Gastroesophageal sphincter (tissue), 4 donors: ENCODE results near the gene AUTS2. TPM values are rescaled to one million over a fixed set of nuclear protein-coding genes. Genes with fewer than 3 reads are reported as not detected.

Experiments
- ATAC-seq: fragments of 150-250 bp; one replicate; pipeline ENCODE4 v1.9.1; 2016; ENCODE audit warnings: mild to moderate bottlenecking, moderate library complexity
- H3K27ac ChIP-seq, 4 donors: fragments of 200-600 bp; sonication (generic) in 3 of 4; 1 replicate in 3 of 4; 2 replicates in 1 of 4; pipeline ENCODE4 v1.5.1; 2016 to 2019
- H3K27me3 ChIP-seq: fragments of 200-600 bp; sonication (generic); one replicate; pipeline ENCODE4 v1.5.1; 2019
- H3K36me3 ChIP-seq, 2 donors: fragments of 200-600 bp; sonication (generic); one replicate each; pipeline ENCODE4 v1.5.1; 2019; ENCODE audit warnings: control low read depth in 1 of 2
- H3K4me1 ChIP-seq, 3 donors: fragments of 200-600 bp; sonication (generic); 1 replicate in 2 of 3; 2 replicates in 1 of 3; pipeline ENCODE4 v1.5.1; 2016 to 2019; ENCODE audit warnings: control low read depth in 2 of 3
- H3K4me3 ChIP-seq, 2 donors: fragments of 200-600 bp; sonication (generic); one replicate each; pipeline ENCODE4 v1.5.1; 2019; ENCODE audit warnings: mild to moderate bottlenecking in 1 of 2, moderate library complexity in 1 of 2
- H3K9me3 ChIP-seq, 3 donors: fragments of 200-600 bp; sonication (generic); one replicate each; pipeline ENCODE4 v1.5.1; 2017 to 2019; ENCODE audit warnings: control low read depth in 2 of 3
- CTCF ChIP-seq, 4 experiments: fragments of 200-600 bp in 2 of 4; fragments of 450-650 bp in 2 of 4; sonication (generic) in 1 of 4; IDR thresholded peaks; one replicate each; pipeline ENCODE4 v1.5.1; 2017 to 2019; ENCODE audit warnings: antibody characterized with exemption in 4 of 4, mild to moderate bottlenecking in 2 of 4, moderate library complexity in 2 of 4
- EP300 ChIP-seq: sonication (generic); formaldehyde crosslinking; IDR thresholded peaks from one replicate; pipeline ENCODE4 v1.6.1; 2017; ENCODE audit warnings: antibody characterized with exemption, mild to moderate bottlenecking
- POLR2A ChIP-seq, 2 donors: fragments of 450-650 bp; IDR thresholded peaks; one replicate each; pipeline ENCODE4 v1.6.1; 2017; ENCODE audit warnings: antibody characterized with exemption in 2 of 2, mild to moderate bottlenecking in 2 of 2, moderate library complexity in 1 of 2
- POLR2AphosphoS5 ChIP-seq: sonication (generic); formaldehyde crosslinking; IDR thresholded peaks from one replicate; pipeline ENCODE4 v1.6.1; 2017; ENCODE audit warnings: antibody characterized with exemption
- WGBS, 2 donors: methylation state at CpG; one replicate each; pipeline ENCODE4 v1.1.5; 2018; ENCODE audit warnings: low coverage in 1 of 2; 5-methylcytosine and 5-hydroxymethylcytosine counted together
- total RNA-seq, 4 donors: library from RNA; depleted of rRNA; stranded (reverse); fragments of >200 nt; gene quantifications; one replicate each; pipeline ENCODE4 v1.1.0, GENCODE V29; 2016

Gene AUTS2
- total RNA-seq, 4 donors from 2014 or later, result 12.2 to 48.7 (median 44.1) TPM

GRCh38 chr7:70030745-70031144, 432.5 kb downstream of the AUTS2 start:
- Histone ChIP-seq H3K36me3 (no peaks in the 10 kb centered on the region), H3K4me3 (no peak overlapping the region), H3K4me1 (peaks cover 5 to 28% (median 6%) of the 10 kb centered on the region in 3 donors), H3K27ac (no peak overlapping the region), H3K27me3 (no peaks in the 10 kb centered on the region), H3K9me3 (no peaks in the 10 kb centered on the region)
- no peak for ATAC-seq
- no peak for TF ChIP-seq EP300
- TF ChIP-seq POLR2A (IDR thresholded peaks at IDR 0.05), result no peak
- no peak for TF ChIP-seq POLR2AphosphoS5
- TF ChIP-seq CTCF (IDR thresholded peaks at IDR 0.05), result no peak
- WGBS, 2 donors, result 50 to 70% methylated on average over 3 of the region's 3 CpGs

- no peak for ATAC-seq
- H3K4me1 ChIP-seq, result peaks cover 2 to 28% (median 4%) of the 10 kb centered on the region in 3 donors
- TF ChIP-seq POLR2AphosphoS5 (no peak), POLR2A (IDR thresholded peaks at IDR 0.05) (no peak), EP300 (no peak), CTCF (IDR thresholded peaks at IDR 0.05) (no peak)
- H3K27me3 ChIP-seq, result no peaks in the 10 kb centered on the region
- no peaks in the 10 kb centered on the region for H3K9me3 ChIP-seq
- H3K27ac ChIP-seq, result no peak overlapping the region
- no peak overlapping the region for H3K4me3 ChIP-seq
- 88 to 97% methylated on average over 2 to 4 of the region's 4 CpGs for WGBS, 2 donors
- H3K36me3 ChIP-seq, result no peaks in the 10 kb centered on the region
Observed at GRCh38 chr7:70031245-70031644, 433.0 kb downstream of the AUTS2 start.

GRCh38 chr7:70032649-70033048, 434.4 kb downstream of the AUTS2 start:
- ATAC-seq, result no peak
- Histone ChIP-seq H3K4me1 (peaks cover 0 to 27% (median 0%) of the 10 kb centered on the region in 3 donors), H3K36me3 (no peaks in the 10 kb centered on the region), H3K27ac (no peak overlapping the region), H3K4me3 (no peak overlapping the region), H3K9me3 (no peaks in the 10 kb centered on the region), H3K27me3 (no peaks in the 10 kb centered on the region)
- TF ChIP-seq POLR2A (IDR thresholded peaks at IDR 0.05) (no peak), CTCF (IDR thresholded peaks at IDR 0.05) (no peak), EP300 (no peak), POLR2AphosphoS5 (no peak)

- H3K36me3 ChIP-seq, result no peaks in the 10 kb centered on the region
- H3K4me1 ChIP-seq, result peaks cover 0 to 22% (median 0%) of the 10 kb centered on the region in 3 donors
- H3K9me3 ChIP-seq, result no peaks in the 10 kb centered on the region
- no peak overlapping the region for H3K27ac ChIP-seq
- no peak for ATAC-seq
- H3K4me3 ChIP-seq, result no peak overlapping the region
- H3K27me3 ChIP-seq, result no peaks in the 10 kb centered on the region
- TF ChIP-seq POLR2AphosphoS5 (no peak), EP300 (no peak), CTCF (IDR thresholded peaks at IDR 0.05) (no peak), POLR2A (IDR thresholded peaks at IDR 0.05) (no peak)
Observed at GRCh38 chr7:70033226-70033625, 435.0 kb downstream of the AUTS2 start.

- H3K4me1 ChIP-seq, result peaks cover 0 to 18% (median 0%) of the 10 kb centered on the region in 3 donors
- TF ChIP-seq CTCF (IDR thresholded peaks at IDR 0.05) (no peak), EP300 (no peak), POLR2AphosphoS5 (no peak), POLR2A (IDR thresholded peaks at IDR 0.05) (no peak)
- H3K27me3 ChIP-seq, result no peaks in the 10 kb centered on the region
- ATAC-seq, result no peak
- H3K27ac ChIP-seq, result no peak overlapping the region
- no peak overlapping the region for H3K4me3 ChIP-seq
- no peaks in the 10 kb centered on the region for H3K36me3 ChIP-seq
- no peaks in the 10 kb centered on the region for H3K9me3 ChIP-seq
Observed at GRCh38 chr7:70034999-70035398, 436.7 kb downstream of the AUTS2 start.
